ENCODE data around the gene KRT79.
"Not testable (repeated sequence)": the region's sequence is repeated elsewhere in the genome, so short reads cannot be mapped to it uniquely, and the experiment has no call there.

Gene KRT79

DNA sequence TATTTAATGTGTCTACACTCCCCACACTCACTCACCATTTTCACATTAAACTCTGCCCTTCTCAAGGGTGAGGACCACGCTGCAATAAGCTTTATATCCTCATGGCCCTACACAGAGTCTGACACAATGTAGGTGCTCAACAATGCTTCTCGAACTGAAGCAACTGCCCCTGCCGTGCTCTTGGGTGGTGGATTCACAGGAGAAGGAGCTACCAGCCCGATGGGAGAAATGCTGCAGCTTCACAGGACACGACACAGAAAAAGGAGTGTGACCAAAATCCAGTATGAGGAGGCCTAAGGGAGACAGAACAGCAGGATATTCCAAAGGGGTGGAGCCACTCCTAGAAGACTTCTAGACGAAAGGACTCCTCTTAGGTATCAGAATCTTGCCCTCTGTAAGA, 31.7 kb downstream of the KRT79 start:
- DNase-seq = no peak

DNA sequence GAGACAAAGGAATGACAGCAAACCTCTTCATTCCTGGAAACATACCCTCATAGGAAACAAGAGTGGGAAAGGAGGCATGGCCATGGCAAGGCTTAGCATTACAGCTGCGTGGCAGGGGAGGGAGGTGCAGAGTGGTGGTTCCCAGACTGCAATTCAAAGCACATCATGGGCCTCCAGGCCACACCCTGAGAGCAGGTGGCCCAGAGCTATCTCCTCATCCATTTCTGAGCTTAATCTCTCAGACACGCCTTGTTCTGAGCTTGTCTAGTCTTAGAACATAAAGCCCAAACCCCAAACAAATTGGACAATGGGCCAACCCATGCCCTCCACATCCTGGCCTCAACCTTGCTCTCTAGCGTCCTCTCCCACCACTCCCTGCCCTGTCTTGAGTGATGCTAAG, 32.3 kb downstream of the KRT79 start:
- no peak for DNase-seq

DNA sequence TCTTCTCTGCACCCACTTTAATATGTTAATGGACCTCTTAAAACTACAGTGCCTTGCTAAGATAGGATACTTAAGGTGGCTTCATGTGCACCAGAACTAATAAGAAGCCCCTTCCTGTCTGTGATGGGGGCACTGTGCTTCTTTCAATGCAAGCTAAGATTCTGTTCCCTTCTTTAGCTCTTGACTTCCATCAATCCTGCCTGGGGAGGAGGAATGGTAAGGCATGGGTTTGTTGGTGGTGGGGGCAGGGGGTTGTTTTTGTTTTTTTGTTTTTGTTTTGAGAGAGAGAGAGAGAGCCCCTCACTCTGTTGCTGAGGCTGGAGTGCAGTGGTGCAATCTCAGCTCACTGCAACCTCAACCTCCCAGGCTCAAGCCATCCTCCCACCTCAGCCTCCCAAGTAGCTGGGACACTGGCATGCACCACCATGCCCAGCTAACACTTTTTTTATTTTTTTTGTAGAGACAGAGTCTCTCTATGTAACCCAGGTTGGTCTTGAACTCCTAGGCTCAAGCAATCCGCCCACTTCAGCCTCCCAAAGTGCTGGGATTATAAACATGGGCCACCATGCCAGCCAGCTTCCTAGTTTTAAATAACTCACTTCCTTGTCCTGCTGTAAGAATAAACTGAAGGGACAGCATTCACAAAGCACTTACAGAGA, 33.7 kb downstream of the KRT79 start:
- DNase-seq = no peak

GRCh38 chr12:52799505-52800211, 34.5 kb downstream of the KRT79 start:
- DNase-seq = no peak

GRCh38 chr12:52798671-52799504, 35.2 kb downstream of the KRT79 start:
- DNase-seq = no peak

GRCh38 chr12:52798003-52798670, 36.0 kb downstream of the KRT79 start:
- DNase-seq = no peak

DNA sequence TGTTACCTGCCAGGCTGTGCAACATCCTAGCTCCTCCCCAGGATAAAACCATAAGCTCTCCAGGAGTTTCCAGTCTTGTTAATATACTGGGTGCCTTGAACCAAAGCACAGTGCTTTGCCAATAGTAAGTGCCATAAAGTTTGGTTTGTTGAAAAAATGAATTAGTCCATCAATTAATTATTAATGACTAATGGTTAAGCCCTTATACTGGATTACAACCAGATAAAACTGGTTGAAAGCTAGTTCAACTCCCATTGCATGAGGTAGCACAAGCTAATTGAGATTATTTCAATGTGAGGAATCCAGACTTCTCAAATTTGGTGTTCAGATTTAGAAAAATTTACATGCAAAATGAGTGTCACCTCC, 36.6 kb downstream of the KRT79 start:
- DNase-seq = no peak

GRCh38 chr12:52796839-52797528, 37.1 kb downstream of the KRT79 start:
- no peak for DNase-seq

DNA sequence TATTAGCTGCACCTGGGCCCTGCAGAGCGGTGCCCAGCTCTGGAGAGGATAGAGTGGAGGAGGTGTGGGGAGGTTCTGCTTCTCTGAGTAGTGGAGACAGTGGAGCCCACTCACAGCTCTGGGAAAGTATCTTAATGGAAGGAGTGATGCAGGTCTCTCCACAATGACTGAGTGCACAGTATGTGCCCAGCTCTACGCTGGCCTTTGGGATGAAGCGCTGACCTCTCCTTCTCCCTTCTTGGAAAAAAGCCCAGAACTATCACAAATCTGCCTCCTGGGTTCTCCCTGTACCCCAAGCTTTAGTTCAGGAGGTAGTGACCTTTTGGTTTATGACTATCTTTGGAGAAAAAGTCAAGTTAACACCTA, 37.7 kb downstream of the KRT79 start:
- no peak for DNase-seq

- DNase-seq = no peak
Observed at GRCh38 chr12:52795694-52796428, 38.2 kb downstream of the KRT79 start, which contains the start of gene KRT3. Gene KRT3 (minus strand): TSS chr12:52796117. CDS start chr12:52796042, 75 bp downstream.

DNA sequence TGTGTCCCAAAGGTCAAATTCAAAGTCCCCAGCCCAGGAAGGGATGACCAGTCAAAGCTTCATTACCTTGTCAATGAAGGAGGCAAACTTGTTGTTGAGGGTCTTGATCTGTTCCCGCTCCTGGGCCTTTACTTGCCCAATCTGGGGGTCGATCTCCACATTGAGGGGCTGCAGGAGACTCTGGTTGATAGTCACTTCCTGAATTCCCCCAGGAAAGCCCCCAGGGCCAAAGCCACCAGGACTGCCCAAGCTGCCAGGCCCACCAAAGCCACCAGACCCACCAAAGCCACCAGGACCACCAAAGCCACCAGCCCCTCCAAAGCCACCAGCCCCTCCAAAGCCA, 38.8 kb downstream of the KRT79 start:
- DNase-seq = not testable (repeated sequence)

DNA sequence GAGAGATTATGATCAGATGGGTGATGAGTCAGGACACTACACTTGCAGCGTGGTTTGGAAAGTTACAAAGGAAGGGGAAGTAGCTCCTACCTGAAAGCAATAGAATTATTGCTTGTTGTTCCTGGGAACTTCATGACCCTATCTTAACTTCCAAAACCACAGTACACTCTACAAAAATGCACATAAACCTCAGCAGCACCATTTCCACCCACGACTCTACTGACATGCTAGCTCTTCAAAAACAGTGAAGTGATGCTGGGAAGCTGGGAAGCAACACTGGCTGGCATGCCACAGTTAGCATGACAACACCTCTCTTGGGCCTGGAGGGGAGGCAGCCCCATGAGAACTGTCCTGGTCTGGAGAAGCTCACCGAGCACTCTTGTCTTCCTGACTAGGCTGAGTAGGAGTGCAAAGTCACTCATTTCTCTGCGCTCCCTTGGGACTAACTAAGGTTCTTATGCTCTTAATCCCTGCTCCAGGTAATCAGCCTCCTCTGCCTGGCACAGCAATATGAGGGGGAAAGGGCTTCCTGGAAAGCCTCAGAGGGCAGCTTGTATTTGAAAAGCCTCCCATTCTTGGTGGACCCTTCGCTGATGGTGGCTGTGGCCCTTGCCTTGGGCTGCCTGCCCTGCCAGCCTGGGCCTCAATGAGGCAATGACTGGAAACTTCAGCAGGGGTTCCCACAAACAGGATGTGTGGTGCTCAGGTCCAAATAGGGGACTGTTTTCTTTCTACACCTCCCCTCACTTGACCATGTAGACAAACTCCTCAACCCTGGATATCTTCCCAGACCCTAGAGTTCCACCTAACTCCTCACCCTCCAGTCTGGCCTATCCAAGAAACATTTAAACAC, 39.4 kb downstream of the KRT79 start:
- no peak for DNase-seq

GRCh38 chr12:52792185-52793029, 41.7 kb downstream of the KRT79 start:
- DNase-seq = no peak

DNA sequence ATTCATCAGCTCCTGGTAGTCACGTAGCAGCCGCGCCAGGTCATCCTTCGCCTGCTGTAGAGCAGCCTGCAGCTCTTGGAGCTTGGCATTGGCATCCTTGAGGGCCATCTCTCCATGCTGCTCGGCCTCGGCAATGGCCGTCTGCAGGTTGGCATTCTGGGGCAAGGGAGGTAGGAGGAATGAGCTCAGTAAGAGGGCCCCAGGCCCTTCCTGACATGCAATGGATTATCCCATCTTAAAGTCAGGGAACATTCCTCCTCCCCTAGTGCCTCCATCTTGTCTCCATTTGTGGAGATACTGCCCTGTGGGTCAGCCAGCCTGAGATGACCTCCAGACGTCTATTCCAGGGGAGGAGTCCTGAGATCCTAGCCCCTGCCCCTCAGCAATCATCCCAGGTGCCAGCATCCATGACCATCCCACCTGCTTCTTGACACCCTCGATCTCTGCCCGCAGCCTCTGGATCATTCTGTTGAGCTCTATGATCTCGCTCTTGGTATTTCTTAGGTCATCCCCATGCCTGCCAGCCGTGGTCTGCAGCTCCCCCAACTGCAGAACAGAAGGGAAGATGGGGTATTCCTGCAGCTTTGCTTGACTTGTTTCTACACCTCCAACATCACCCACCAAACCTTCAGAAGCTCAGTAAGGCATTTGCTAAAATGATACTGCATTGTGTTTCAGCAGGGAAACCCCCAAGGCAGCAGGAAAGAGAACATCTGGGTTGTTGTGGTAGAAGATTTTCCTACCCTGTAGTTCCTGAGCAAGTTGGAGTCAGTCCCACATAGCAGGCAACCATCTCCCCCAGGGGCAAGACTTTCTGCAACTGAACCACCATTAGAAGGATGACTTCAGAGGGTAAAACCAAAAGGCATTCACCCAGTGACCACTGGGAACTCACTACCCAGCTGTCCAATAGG, 42.6 kb downstream of the KRT79 start:
- DNase-seq = no peak

- DNase-seq = no peak
Observed at GRCh38 chr12:52790427-52791270, 43.5 kb downstream of the KRT79 start.

- peak; percentile 9 for DNase-seq
Observed at GRCh38 chr12:52789637-52790426, 44.3 kb downstream of the KRT79 start.
